GM23338 (cell line): ENCODE data around the gene TSC22D2. TPM values are rescaled to one million over a fixed set of nuclear protein-coding genes. Genes with fewer than 3 reads are reported as not detected.

Source experiments
- ATAC-seq: fragments of 200-7000 bp; cut with Tn5 transposase; 3 replicates; pipeline ENCODE4 v1.9.1; 2020
- DNase-seq: peaks from one replicate; pipeline ENCODE4 v3.0.0-alpha.2; 2015; ENCODE audit warnings: low spot score
- H2AFZ ChIP-seq: fragments of 200-600 bp; sonication (generic); 2 replicates; pipeline ENCODE4 v1.8.0; 2016; ENCODE audit warnings: antibody characterized with exemption, mild to moderate bottlenecking, moderate library complexity
- H3F3A ChIP-seq: fragments of 200-600 bp; sonication (generic); replicated peaks from 2 replicates; pipeline ENCODE4 v1.8.0; 2017; ENCODE audit warnings: antibody characterized with exemption, mixed run types, low read depth
- H3K27ac ChIP-seq: fragments of 200-600 bp; sonication (generic); 2 replicates; pipeline ENCODE4 v1.6.1; 2016; ENCODE audit warnings: low read depth
- H3K27me3 ChIP-seq: fragments of 200-600 bp; sonication (generic); 2 replicates; pipeline ENCODE4 v1.8.0; 2016; ENCODE audit warnings: mild to moderate bottlenecking, mixed run types, moderate library complexity; ENCODE audit not compliant: insufficient read depth
- H3K36me3 ChIP-seq: fragments of 200-600 bp; sonication (generic); 2 replicates; pipeline ENCODE4 v1.8.0; 2016; ENCODE audit warnings: mild to moderate bottlenecking; ENCODE audit not compliant: insufficient read depth
- H3K4me1 ChIP-seq: fragments of 200-600 bp; sonication (generic); 2 replicates; pipeline ENCODE4 v1.8.0; 2016; ENCODE audit warnings: mild to moderate bottlenecking, moderate library complexity; ENCODE audit not compliant: insufficient read depth
- H3K4me2 ChIP-seq: fragments of 200-600 bp; sonication (generic); 2 replicates; pipeline ENCODE4 v1.7.1; 2017; ENCODE audit warnings: mixed run types
- H3K4me3 ChIP-seq: fragments of 200-600 bp; sonication (generic); 2 replicates; pipeline ENCODE4 v1.6.1; 2016; ENCODE audit warnings: mixed run types
- H3K79me2 ChIP-seq: fragments of 200-600 bp; sonication (generic); replicated peaks from 2 replicates; pipeline ENCODE4 v1.8.0; 2017; ENCODE audit warnings: mild to moderate bottlenecking; ENCODE audit not compliant: insufficient read depth
- H3K9me2 ChIP-seq: fragments of 200-600 bp; sonication (generic); 2 replicates; pipeline ENCODE4 v1.8.0; 2017; ENCODE audit not compliant: insufficient read depth
- H4K20me1 ChIP-seq: fragments of 200-600 bp; sonication (generic); replicated peaks from 2 replicates; pipeline ENCODE4 v1.8.0; 2017; ENCODE audit warnings: mild to moderate bottlenecking; ENCODE audit not compliant: insufficient read depth
- H3K27ac Mint-ChIP-seq: 2 replicates; pipeline ENCODE4 v1.8.0; 2020; ENCODE audit warnings: inconsistent platforms, mild to moderate bottlenecking, moderate library complexity, mixed read lengths
- H3K27me3 Mint-ChIP-seq: 3 replicates; pipeline ENCODE4 v1.8.0; 2022; ENCODE audit warnings: low read depth, mild to moderate bottlenecking, moderate library complexity, mixed read lengths, inconsistent platforms; ENCODE audit not compliant: insufficient read depth, poor library complexity
- H3K36me3 Mint-ChIP-seq: 3 replicates; pipeline ENCODE4 v1.8.0; 2021; ENCODE audit warnings: low read depth, mild to moderate bottlenecking, inconsistent platforms, moderate library complexity, mixed read lengths
- H3K4me1 Mint-ChIP-seq: 3 replicates; pipeline ENCODE4 v1.8.0; 2020; ENCODE audit warnings: mild to moderate bottlenecking, inconsistent platforms, mixed read lengths
- H3K4me3 Mint-ChIP-seq: 3 replicates; pipeline ENCODE4 v1.8.0; 2021; ENCODE audit warnings: moderate library complexity, mild to moderate bottlenecking, inconsistent platforms, mixed read lengths
- H3K9me3 Mint-ChIP-seq: 3 replicates; pipeline ENCODE4 v1.8.0; 2020; ENCODE audit warnings: moderate library complexity, mild to moderate bottlenecking, inconsistent platforms, mixed read lengths
- NANOG ChIP-seq: IDR thresholded peaks from 2 replicates; pipeline ENCODE4 v1.6.1; 2016; ENCODE audit warnings: antibody characterized with exemption, borderline replicate concordance
- POLR2AphosphoS5 ChIP-seq: IDR thresholded peaks from 2 replicates; pipeline ENCODE4 v1.6.1; 2016; ENCODE audit warnings: antibody characterized with exemption, low read depth
- STAT1 ChIP-seq: IDR thresholded peaks from one replicate; pipeline ENCODE4 v1.6.1; 2016; ENCODE audit warnings: antibody characterized with exemption; ENCODE audit not compliant: unreplicated experiment
- ZNF114 ChIP-seq: fragments of 250-450 bp; sonication (Bioruptor Pico); IDR thresholded peaks from 2 replicates; pipeline ENCODE4 v1.5.0; 2020; ENCODE audit warnings: mild to moderate bottlenecking, moderate library complexity
- polyA plus RNA-seq: library from polyadenylated mRNA; unstranded; fragments of >200 nt; fragmentation: Nextera tagmentation; extraction: Ambion mirVana; gene quantifications from 2 replicates; pipeline ENCODE4 v1.2.1, GENCODE V29; 2016
- total RNA-seq: library from RNA; depleted of rRNA; stranded (reverse); fragments of >200 nt; shearing (Covaris generic); gene quantifications from 2 replicates; pipeline ENCODE4 v1.2.3, GENCODE V29; 2014
- TF ChIP-seq, protein P1 (sequence below): fragments of 250-450 bp; sonication (Bioruptor Pico); IDR thresholded peaks from 2 replicates; pipeline ENCODE4 v1.5.0; 2020; ENCODE audit warnings: mild to moderate bottlenecking, moderate library complexity
- TF ChIP-seq, protein P2 (sequence below): IDR thresholded peaks from 2 replicates; pipeline ENCODE4 v1.6.1; 2016; ENCODE audit warnings: antibody characterized with exemption
- TF ChIP-seq, protein P3 (sequence below), 2 experiments: fragments of 200-600 bp in 1 of 2; sonication (generic) in 1 of 2; conservative IDR thresholded peaks; 2 replicates each; pipeline versions ENCODE4 v1.5.1 to v1.6.1; 2016 to 2017; ENCODE audit warnings: antibody characterized with exemption in 2 of 2, low read depth in 2 of 2, mild to moderate bottlenecking in 2 of 2, moderate library complexity in 1 of 2

TSC22D2 gene
- total and polyA plus RNA-seq, 2 experiments from 2014 or later = 18.6 to 34.2 TPM

DNA sequence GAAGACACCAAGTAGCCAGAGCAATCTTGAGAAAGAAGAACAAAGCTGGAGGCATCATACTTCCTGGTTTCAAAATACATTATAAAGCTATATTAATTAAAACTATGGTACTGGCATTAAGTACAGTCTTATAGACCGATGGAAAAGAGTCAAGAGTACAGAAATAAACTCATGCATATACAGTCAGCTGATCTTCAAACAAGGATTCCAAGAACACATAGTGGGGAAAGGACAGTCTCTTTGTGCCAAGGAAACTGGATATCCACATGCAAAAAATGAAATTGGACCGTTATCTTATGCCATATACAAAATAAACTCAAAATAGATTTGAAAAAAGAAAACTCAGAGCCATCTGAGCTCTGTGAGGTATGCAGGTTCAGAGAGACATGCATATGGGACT, 80.8 kb downstream of the TSC22D2 start:
- no peak overlapping the region for H3K27ac Mint-ChIP-seq

More for the DNA sequence above, 80.8 kb downstream of the TSC22D2 start:
- H2AFZ ChIP-seq = no peak overlapping the region
- no peaks in the 10 kb centered on the region for H3K4me1 ChIP-seq
- Mint-ChIP-seq H3K9me3 (peaks cover 11% of the 10 kb centered on the region; the same call in 2 of the 3 replicates), H3K4me3 (no peak overlapping the region), H3K36me3 (peaks cover 4% of the 10 kb centered on the region; the same call in 2 of the 3 replicates), H3K4me1 (no peaks in the 10 kb centered on the region), H3K27me3 (no peaks in the 10 kb centered on the region)
- H3K9me2 ChIP-seq = no peaks in the 10 kb centered on the region
- H3K27me3 ChIP-seq = no peaks in the 10 kb centered on the region
- H3K36me3 ChIP-seq = no peaks in the 10 kb centered on the region
- no peak overlapping the region for H3K27ac ChIP-seq
- H3K4me2 ChIP-seq = no peak overlapping the region
- no peak overlapping the region for H3K4me3 ChIP-seq
- H3K79me2 ChIP-seq = no peaks in the 10 kb centered on the region
- TF ChIP-seq, protein P1, sequence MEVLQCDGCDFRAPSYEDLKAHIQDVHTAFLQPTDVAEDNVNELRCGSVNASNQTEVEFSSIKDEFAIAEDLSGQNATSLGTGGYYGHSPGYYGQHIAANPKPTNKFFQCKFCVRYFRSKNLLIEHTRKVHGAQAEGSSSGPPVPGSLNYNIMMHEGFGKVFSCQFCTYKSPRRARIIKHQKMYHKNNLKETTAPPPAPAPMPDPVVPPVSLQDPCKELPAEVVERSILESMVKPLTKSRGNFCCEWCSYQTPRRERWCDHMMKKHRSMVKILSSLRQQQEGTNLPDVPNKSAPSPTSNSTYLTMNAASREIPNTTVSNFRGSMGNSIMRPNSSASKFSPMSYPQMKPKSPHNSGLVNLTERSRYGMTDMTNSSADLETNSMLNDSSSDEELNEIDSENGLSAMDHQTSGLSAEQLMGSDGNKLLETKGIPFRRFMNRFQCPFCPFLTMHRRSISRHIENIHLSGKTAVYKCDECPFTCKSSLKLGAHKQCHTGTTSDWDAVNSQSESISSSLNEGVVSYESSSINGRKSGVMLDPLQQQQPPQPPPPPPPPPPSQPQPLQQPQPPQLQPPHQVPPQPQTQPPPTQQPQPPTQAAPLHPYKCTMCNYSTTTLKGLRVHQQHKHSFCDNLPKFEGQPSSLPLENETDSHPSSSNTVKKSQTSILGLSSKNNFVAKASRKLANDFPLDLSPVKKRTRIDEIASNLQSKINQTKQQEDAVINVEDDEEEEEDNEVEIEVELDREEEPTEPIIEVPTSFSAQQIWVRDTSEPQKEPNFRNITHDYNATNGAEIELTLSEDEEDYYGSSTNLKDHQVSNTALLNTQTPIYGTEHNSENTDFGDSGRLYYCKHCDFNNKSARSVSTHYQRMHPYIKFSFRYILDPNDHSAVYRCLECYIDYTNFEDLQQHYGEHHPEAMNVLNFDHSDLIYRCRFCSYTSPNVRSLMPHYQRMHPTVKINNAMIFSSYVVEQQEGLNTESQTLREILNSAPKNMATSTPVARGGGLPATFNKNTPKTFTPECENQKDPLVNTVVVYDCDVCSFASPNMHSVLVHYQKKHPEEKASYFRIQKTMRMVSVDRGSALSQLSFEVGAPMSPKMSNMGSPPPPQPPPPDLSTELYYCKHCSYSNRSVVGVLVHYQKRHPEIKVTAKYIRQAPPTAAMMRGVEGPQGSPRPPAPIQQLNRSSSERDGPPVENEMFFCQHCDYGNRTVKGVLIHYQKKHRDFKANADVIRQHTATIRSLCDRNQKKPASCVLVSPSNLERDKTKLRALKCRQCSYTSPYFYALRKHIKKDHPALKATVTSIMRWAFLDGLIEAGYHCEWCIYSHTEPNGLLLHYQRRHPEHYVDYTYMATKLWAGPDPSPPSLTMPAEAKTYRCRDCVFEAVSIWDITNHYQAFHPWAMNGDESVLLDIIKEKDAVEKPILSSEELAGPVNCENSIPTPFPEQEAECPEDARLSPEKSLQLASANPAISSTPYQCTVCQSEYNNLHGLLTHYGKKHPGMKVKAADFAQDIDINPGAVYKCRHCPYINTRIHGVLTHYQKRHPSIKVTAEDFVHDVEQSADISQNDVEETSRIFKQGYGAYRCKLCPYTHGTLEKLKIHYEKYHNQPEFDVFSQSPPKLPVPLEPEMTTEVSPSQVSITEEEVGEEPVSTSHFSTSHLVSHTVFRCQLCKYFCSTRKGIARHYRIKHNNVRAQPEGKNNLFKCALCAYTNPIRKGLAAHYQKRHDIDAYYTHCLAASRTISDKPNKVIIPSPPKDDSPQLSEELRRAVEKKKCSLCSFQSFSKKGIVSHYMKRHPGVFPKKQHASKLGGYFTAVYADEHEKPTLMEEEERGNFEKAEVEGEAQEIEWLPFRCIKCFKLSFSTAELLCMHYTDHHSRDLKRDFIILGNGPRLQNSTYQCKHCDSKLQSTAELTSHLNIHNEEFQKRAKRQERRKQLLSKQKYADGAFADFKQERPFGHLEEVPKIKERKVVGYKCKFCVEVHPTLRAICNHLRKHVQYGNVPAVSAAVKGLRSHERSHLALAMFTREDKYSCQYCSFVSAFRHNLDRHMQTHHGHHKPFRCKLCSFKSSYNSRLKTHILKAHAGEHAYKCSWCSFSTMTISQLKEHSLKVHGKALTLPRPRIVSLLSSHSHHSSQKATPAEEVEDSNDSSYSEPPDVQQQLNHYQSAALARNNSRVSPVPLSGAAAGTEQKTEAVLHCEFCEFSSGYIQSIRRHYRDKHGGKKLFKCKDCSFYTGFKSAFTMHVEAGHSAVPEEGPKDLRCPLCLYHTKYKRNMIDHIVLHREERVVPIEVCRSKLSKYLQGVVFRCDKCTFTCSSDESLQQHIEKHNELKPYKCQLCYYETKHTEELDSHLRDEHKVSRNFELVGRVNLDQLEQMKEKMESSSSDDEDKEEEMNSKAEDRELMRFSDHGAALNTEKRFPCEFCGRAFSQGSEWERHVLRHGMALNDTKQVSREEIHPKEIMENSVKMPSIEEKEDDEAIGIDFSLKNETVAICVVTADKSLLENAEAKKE (CRISPR knock-in tag) = no peak
- TF ChIP-seq, protein P2, sequence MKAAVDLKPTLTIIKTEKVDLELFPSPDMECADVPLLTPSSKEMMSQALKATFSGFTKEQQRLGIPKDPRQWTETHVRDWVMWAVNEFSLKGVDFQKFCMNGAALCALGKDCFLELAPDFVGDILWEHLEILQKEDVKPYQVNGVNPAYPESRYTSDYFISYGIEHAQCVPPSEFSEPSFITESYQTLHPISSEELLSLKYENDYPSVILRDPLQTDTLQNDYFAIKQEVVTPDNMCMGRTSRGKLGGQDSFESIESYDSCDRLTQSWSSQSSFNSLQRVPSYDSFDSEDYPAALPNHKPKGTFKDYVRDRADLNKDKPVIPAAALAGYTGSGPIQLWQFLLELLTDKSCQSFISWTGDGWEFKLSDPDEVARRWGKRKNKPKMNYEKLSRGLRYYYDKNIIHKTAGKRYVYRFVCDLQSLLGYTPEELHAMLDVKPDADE = no peak
- TF ChIP-seq, protein P3, sequence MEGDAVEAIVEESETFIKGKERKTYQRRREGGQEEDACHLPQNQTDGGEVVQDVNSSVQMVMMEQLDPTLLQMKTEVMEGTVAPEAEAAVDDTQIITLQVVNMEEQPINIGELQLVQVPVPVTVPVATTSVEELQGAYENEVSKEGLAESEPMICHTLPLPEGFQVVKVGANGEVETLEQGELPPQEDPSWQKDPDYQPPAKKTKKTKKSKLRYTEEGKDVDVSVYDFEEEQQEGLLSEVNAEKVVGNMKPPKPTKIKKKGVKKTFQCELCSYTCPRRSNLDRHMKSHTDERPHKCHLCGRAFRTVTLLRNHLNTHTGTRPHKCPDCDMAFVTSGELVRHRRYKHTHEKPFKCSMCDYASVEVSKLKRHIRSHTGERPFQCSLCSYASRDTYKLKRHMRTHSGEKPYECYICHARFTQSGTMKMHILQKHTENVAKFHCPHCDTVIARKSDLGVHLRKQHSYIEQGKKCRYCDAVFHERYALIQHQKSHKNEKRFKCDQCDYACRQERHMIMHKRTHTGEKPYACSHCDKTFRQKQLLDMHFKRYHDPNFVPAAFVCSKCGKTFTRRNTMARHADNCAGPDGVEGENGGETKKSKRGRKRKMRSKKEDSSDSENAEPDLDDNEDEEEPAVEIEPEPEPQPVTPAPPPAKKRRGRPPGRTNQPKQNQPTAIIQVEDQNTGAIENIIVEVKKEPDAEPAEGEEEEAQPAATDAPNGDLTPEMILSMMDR (conservative IDR thresholded peaks at IDR 0.05; ENCODE audit: low read depth in 2 of 2) = no peak
- TF ChIP-seq NANOG = no peak
- no peak for TF ChIP-seq STAT1
- no peak for TF ChIP-seq ZNF114 (CRISPR knock-in tag)
- TF ChIP-seq POLR2AphosphoS5 = no peak
- no peaks in the 10 kb centered on the region for H3F3A ChIP-seq
- H4K20me1 ChIP-seq = no peaks in the 10 kb centered on the region
- DNase-seq = no peak
- ATAC-seq = no peak
